Fibroblast of lung (primary cell): Measurements from ENCODE around the gene COLEC11. TPM values are rescaled to one million over a fixed set of nuclear protein-coding genes. Genes with fewer than 3 reads are reported as not detected.

Source experiments
- DNase-seq, 2 donors: peaks; one replicate each; pipeline versions ENCODE4 v3.0.0 to v3.0.0-alpha.2; 2010; ENCODE audit warnings: low read depth in 2 of 2
- H2AFZ ChIP-seq: 2 replicates; pipeline ENCODE4 v1.5.1; 2012; ENCODE audit warnings: low read length, control low read depth, inconsistent platforms
- H3K27ac ChIP-seq: 2 replicates; pipeline ENCODE4 v1.5.1; 2011; ENCODE audit warnings: low read length, control low read depth; ENCODE audit not compliant: insufficient read depth
- H3K27me3 ChIP-seq: 2 replicates; pipeline ENCODE4 v1.5.1; 2011; ENCODE audit warnings: mild to moderate bottlenecking, low read length; ENCODE audit not compliant: control insufficient read depth, insufficient read depth
- H3K36me3 ChIP-seq: 2 replicates; pipeline ENCODE4 v1.5.1; 2011; ENCODE audit warnings: low read length; ENCODE audit not compliant: control insufficient read depth, insufficient read depth
- H3K4me1 ChIP-seq: 2 replicates; pipeline ENCODE4 v1.5.1; 2011; ENCODE audit warnings: low read length; ENCODE audit not compliant: control insufficient read depth, insufficient read depth; ENCODE audit errors: extremely low read depth
- H3K4me2 ChIP-seq: 2 replicates; pipeline ENCODE4 v1.5.1; 2011; ENCODE audit warnings: low read length, control low read depth; ENCODE audit not compliant: insufficient read depth; ENCODE audit errors: extremely low read depth
- H3K4me3 ChIP-seq, 4 experiments: fragments of 200-600 bp in 1 of 4; sonication (generic) in 1 of 4; replicated peaks in 1 of 4; 2 replicates each; pipeline ENCODE4 v1.5.1; 2011 to 2016; ENCODE audit warnings: low read length in 4 of 4, low read depth in 3 of 4, mild to moderate bottlenecking in 3 of 4, control low read depth in 2 of 4, inconsistent platforms in 1 of 4, mixed read lengths in 1 of 4; ENCODE audit not compliant: insufficient read depth in 1 of 4; ENCODE audit errors: control extremely low read depth in 1 of 4
- H3K79me2 ChIP-seq: 2 replicates; pipeline ENCODE4 v1.5.1; 2012; ENCODE audit warnings: mild to moderate bottlenecking, low read length, inconsistent platforms; ENCODE audit not compliant: control insufficient read depth, insufficient read depth
- H3K9ac ChIP-seq: 2 replicates; pipeline ENCODE4 v1.5.1; 2011; ENCODE audit warnings: mild to moderate bottlenecking, low read length, control low read depth; ENCODE audit not compliant: insufficient read depth
- H3K9me3 ChIP-seq: 2 replicates; pipeline ENCODE4 v1.5.1; 2012; ENCODE audit warnings: low read depth, low read length; ENCODE audit not compliant: control insufficient read depth, insufficient read depth
- H4K20me1 ChIP-seq: 2 replicates; pipeline ENCODE4 v1.5.1; 2011; ENCODE audit warnings: low read length; ENCODE audit not compliant: control insufficient read depth, insufficient read depth; ENCODE audit errors: extremely low read depth
- CTCF ChIP-seq, 2 donors: IDR thresholded peaks in 1 of 2; conservative IDR thresholded peaks in 1 of 2; 1 replicate in 1 of 2; 2 replicates in 1 of 2; pipeline ENCODE4 v1.5.1; 2011 to 2012; ENCODE audit warnings: low read length in 2 of 2, control low read depth in 1 of 2, inconsistent platforms in 1 of 2, low read depth in 1 of 2, mild to moderate bottlenecking in 1 of 2
- EZH2 ChIP-seq: IDR thresholded peaks from 2 replicates; pipeline ENCODE4 v1.5.1; 2012; ENCODE audit warnings: low read length, control low read depth, mild to moderate bottlenecking; ENCODE audit errors: missing control alignments
- polyA plus RNA-seq, 2 donors: library from polyadenylated mRNA; depleted of rRNA in 1 of 2; stranded (reverse) in 1 of 2; unstranded in 1 of 2; fragments of >200 nt; gene quantifications; 2 replicates each; pipeline ENCODE4 v1.2.1, GENCODE V29; 2011 to 2012; ENCODE audit warnings: missing spikeins in 1 of 2
- total RNA-seq: library from RNA; depleted of rRNA; stranded (reverse); fragments of >200 nt; gene quantifications from 2 replicates; pipeline ENCODE4 v1.2.1, GENCODE V29; 2014

COLEC11 gene
- total and polyA plus RNA-seq, 2 donors (not counting 1 experiment from before 2014, with no cell fraction given): 0.30 to 0.83 TPM

DNA sequence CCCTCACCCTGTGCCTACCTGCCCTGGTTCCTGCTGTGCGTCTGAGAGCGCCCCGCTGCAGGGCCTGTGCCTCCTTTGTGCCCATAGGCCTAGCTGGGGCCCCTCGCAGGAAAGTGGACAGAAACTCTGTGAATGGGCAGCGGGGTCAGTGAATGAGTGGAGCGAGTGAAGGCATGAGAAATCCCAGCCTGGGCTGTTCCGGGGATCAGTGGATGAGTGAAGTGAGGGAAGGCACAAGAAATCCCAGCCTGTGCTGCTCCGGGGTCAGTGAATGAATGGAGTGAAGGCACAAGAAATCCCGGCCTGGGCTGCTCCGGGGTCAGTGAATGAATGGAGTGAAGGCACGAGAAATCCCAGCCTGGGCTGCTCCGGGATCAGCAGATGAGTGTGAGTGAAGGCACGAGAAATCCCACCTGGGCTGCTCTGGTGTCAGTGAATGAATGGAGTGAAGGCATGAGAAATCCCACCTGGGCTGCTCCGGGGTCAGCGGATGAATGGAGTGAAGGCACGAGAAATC is 2.0 kb downstream of the COLEC11 start:
- no peaks in the 10 kb centered on the region for H4K20me1 ChIP-seq
- no peaks in the 10 kb centered on the region for H3K27me3 ChIP-seq
- DNase-seq: peak in 1 of 2 donors; percentile 60
- H3K4me1 ChIP-seq: no peaks in the 10 kb centered on the region
- H3K79me2 ChIP-seq: no peaks in the 10 kb centered on the region
- no peak overlapping the region for H3K27ac ChIP-seq
- no peak overlapping the region for H3K4me2 ChIP-seq
- H3K36me3 ChIP-seq: no peaks in the 10 kb centered on the region
- no peaks in the 10 kb centered on the region for H3K9me3 ChIP-seq
- no peak overlapping the region for H2AFZ ChIP-seq
- TF ChIP-seq CTCF (conservative IDR thresholded peaks at IDR 0.05 in 1 of 2, IDR thresholded peaks at IDR 0.05 in 1 of 2; ENCODE audit: low read depth in 1 of 2, low read length in 2 of 2) (no peak), EZH2 (no peak)
- no peak overlapping the region for H3K9ac ChIP-seq
- H3K4me3 ChIP-seq: no peak overlapping the region

DNA sequence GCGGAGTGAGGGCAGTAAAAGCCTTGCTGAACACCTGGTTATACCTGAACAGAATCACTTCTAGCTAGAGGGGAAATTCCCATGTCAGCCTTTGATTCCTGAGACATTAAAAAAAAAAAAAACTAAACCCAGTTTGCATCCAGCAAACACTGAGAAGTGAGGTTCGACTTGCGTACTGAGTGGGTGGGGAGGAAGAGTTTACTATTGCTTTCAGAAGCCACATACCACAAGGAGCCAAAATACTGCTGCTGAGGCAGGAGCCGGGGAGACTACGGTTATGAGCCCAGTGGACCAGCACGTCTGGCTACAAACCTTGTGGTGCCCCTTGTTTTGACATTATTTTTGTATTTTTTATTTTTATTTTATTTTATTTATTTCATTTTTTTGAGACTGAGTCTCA is 2.7 kb downstream of the COLEC11 start:
- Histone ChIP-seq H3K9me3 (no peaks in the 10 kb centered on the region), H3K4me1 (no peaks in the 10 kb centered on the region), H2AFZ (no peak overlapping the region), H3K36me3 (no peaks in the 10 kb centered on the region), H3K9ac (no peak overlapping the region), H3K27ac (no peak overlapping the region), H3K4me3 (no peak overlapping the region), H3K27me3 (no peaks in the 10 kb centered on the region), H3K79me2 (no peaks in the 10 kb centered on the region), H3K4me2 (no peak overlapping the region), H4K20me1 (no peaks in the 10 kb centered on the region)
- no peak for DNase-seq
- TF ChIP-seq EZH2 (no peak), CTCF (conservative IDR thresholded peaks at IDR 0.05 in 1 of 2, IDR thresholded peaks at IDR 0.05 in 1 of 2; ENCODE audit: low read depth in 1 of 2, low read length in 2 of 2) (no peak)

DNA sequence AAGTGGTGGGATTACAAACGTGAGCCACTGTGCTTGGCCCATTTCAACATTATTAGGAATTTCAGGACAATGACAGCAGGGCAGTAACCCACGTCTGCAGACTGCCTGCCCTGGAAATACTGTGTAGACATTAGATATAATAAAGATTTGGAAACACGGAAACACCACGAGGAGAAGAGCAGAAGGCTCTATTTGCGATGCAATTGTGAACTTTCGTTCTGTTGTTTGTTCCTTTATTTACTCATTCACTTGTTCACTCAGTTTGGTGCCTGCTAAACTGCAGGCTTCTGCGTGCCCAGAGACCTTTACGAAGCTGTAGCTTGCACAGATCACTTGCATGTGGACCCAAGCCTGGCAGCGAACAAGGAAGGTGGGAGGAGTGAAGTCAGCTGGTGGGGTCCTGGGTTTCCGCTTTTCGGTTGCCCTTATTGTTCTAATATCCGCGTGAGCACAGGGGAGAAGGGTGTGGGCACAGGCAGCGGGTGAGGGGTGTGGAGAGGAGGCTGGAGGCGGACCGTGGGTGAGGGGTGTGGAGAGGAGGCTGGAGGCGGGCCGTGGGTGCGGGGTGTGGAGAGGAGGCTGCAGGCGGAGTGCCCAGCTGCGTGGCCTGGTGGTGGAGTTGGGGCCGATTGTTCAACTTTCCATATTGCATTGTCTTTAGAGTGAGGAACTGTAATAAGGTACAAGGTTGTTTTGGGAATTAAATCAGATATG is 3.4 kb downstream of the COLEC11 start:
- H3K4me2 ChIP-seq: no peak overlapping the region
- no peak for DNase-seq
- no peak overlapping the region for H2AFZ ChIP-seq
- no peak overlapping the region for H3K9ac ChIP-seq
- no peaks in the 10 kb centered on the region for H3K27me3 ChIP-seq
- H3K79me2 ChIP-seq: no peaks in the 10 kb centered on the region
- no peaks in the 10 kb centered on the region for H4K20me1 ChIP-seq
- no peak overlapping the region for H3K27ac ChIP-seq
- no peaks in the 10 kb centered on the region for H3K36me3 ChIP-seq
- no peak for TF ChIP-seq EZH2
- TF ChIP-seq CTCF (conservative IDR thresholded peaks at IDR 0.05 in 1 of 2, IDR thresholded peaks at IDR 0.05 in 1 of 2; ENCODE audit: low read depth in 1 of 2, low read length in 2 of 2): no peak
- no peaks in the 10 kb centered on the region for H3K4me1 ChIP-seq
- no peak overlapping the region for H3K4me3 ChIP-seq
- H3K9me3 ChIP-seq: no peaks in the 10 kb centered on the region
